Endodermal cell (in vitro differentiated cells): ENCODE results near the gene TSPAN6. TPM values are rescaled to one million over a fixed set of nuclear protein-coding genes. Genes with fewer than 3 reads are reported as not detected.

Experiments
- DNase-seq: peaks from one replicate; pipeline ENCODE4 v3.0.0-alpha.2; 2017
- H3K27ac ChIP-seq: 2 replicates; pipeline ENCODE4 v1.5.1; 2013; ENCODE audit warnings: mild to moderate bottlenecking, low read depth, low read length, moderate library complexity
- H3K27me3 ChIP-seq: 2 replicates; pipeline ENCODE4 v1.6.1; 2013; ENCODE audit warnings: mild to moderate bottlenecking, low read length, moderate library complexity; ENCODE audit not compliant: insufficient read depth, control insufficient read depth, poor library complexity, severe bottlenecking
- H3K36me3 ChIP-seq: 2 replicates; pipeline ENCODE4 v1.7.0; 2013; ENCODE audit warnings: mild to moderate bottlenecking, low read length, moderate library complexity; ENCODE audit not compliant: control insufficient read depth, insufficient read depth
- H3K4me1 ChIP-seq: one replicate; pipeline ENCODE4 v1.7.0; 2013; ENCODE audit warnings: low read length; ENCODE audit not compliant: control insufficient read depth, insufficient read depth
- H3K4me3 ChIP-seq: 2 replicates; pipeline ENCODE4 v1.5.1; 2013; ENCODE audit warnings: mild to moderate bottlenecking, low read length, moderate library complexity
- H3K9ac ChIP-seq: 2 replicates; pipeline ENCODE4 v1.6.1; 2013; ENCODE audit warnings: mild to moderate bottlenecking, low read length, moderate library complexity; ENCODE audit not compliant: poor library complexity, severe bottlenecking; ENCODE audit errors: extremely low read depth
- H3K9me3 ChIP-seq: 2 replicates; pipeline ENCODE4 v1.6.1; 2013; ENCODE audit warnings: mild to moderate bottlenecking, low read length, moderate library complexity; ENCODE audit not compliant: control insufficient read depth
- H3K27ac Mint-ChIP-seq: 2 replicates; pipeline ENCODE4 v1.8.0; 2020; ENCODE audit warnings: mixed read lengths
- H3K27me3 Mint-ChIP-seq: 2 replicates; pipeline ENCODE4 v1.8.0; 2021; ENCODE audit warnings: mild to moderate bottlenecking, mixed read lengths; ENCODE audit not compliant: insufficient read depth
- H3K36me3 Mint-ChIP-seq: 2 replicates; pipeline ENCODE4 v1.8.0; 2020; ENCODE audit warnings: low read depth, mixed read lengths
- H3K4me1 Mint-ChIP-seq: 2 replicates; pipeline ENCODE4 v1.8.0; 2020; ENCODE audit warnings: mixed read lengths
- H3K4me3 Mint-ChIP-seq: 2 replicates; pipeline ENCODE4 v1.8.0; 2020; ENCODE audit warnings: mild to moderate bottlenecking, moderate library complexity, mixed read lengths
- H3K9me3 Mint-ChIP-seq: 2 replicates; pipeline ENCODE4 v1.8.0; 2020; ENCODE audit warnings: mild to moderate bottlenecking, mixed read lengths
- CTCF ChIP-seq: fragments of 200-600 bp; sonication (generic); conservative IDR thresholded peaks from 2 replicates; pipeline ENCODE4 v1.5.0; 2021; ENCODE audit warnings: antibody characterized with exemption, mild to moderate bottlenecking
- WGBS, 2 experiments: methylation state at CpG; one replicate each; pipeline versions ENCODE4 v1.1.5 to v1.1.7; 2013; ENCODE audit warnings: missing lambda C conversion rate in 2 of 2, mixed read lengths in 1 of 2; ENCODE audit not compliant: insufficient coverage in 1 of 2, insufficient read length in 1 of 2; 5-methylcytosine and 5-hydroxymethylcytosine counted together
- total RNA-seq, 2 donors: library from RNA; stranded (reverse); fragmentation: NEBNext Ultra II Directional in 1 of 2; extraction: Animal tissue kit (Norgen Biotek cat#: 25700) in 1 of 2; gene quantifications; 2 replicates in 1 of 2; 3 replicates in 1 of 2; pipeline ENCODE4 v1.2.1, GENCODE V29; 2021

Gene TSPAN6
- total RNA-seq, 2 donors from 2014 or later: 60.4 to 77.7 TPM

GRCh38 chrX:100647095-100647494 is 10.5 kb upstream of the TSPAN6 start:
- no peaks in the 10 kb centered on the region for H3K9me3 ChIP-seq
- peaks cover 16% of the 10 kb centered on the region for H3K4me1 Mint-ChIP-seq
- no peaks in the 10 kb centered on the region for H3K36me3 ChIP-seq
- no peak overlapping the region for H3K4me3 Mint-ChIP-seq
- DNase-seq: no peak
- no peaks in the 10 kb centered on the region for H3K36me3 Mint-ChIP-seq
- H3K9me3 Mint-ChIP-seq: peaks cover 5% of the 10 kb centered on the region
- no peak overlapping the region for H3K4me3 ChIP-seq
- no peaks in the 10 kb centered on the region for H3K27me3 ChIP-seq
- no peak overlapping the region for H3K27ac ChIP-seq
- peaks cover 5% of the 10 kb centered on the region for H3K27me3 Mint-ChIP-seq
- no peak for TF ChIP-seq CTCF
- H3K27ac Mint-ChIP-seq: no peak overlapping the region
- WGBS, 2 experiments: 71% methylated on average over 1 of the region's 1 CpG; no CpG with 5 or more reads in 1 of the 2 experiments
- H3K9ac ChIP-seq: no peak overlapping the region
- H3K4me1 ChIP-seq: no peaks in the 10 kb centered on the region

GRCh38 chrX:100645106-100645505 is 8.5 kb upstream of the TSPAN6 start:
- H3K36me3 ChIP-seq: no peaks in the 10 kb centered on the region
- H3K4me3 ChIP-seq: no peak overlapping the region
- Mint-ChIP-seq H3K36me3 (no peaks in the 10 kb centered on the region), H3K9me3 (peaks cover 10% of the 10 kb centered on the region), H3K27ac (no peak overlapping the region), H3K4me3 (no peak overlapping the region), H3K4me1 (peaks cover 14% of the 10 kb centered on the region), H3K27me3 (peaks cover 5% of the 10 kb centered on the region)
- no peak for DNase-seq
- TF ChIP-seq CTCF: no peak
- no peaks in the 10 kb centered on the region for H3K27me3 ChIP-seq
- 91% methylated on average over 4 of the region's 4 CpGs; no CpG with 5 or more reads in 1 of the 2 experiments for WGBS, 2 experiments
- no peak overlapping the region for H3K27ac ChIP-seq
- H3K4me1 ChIP-seq: no peaks in the 10 kb centered on the region
- no peak overlapping the region for H3K9ac ChIP-seq
- H3K9me3 ChIP-seq: no peaks in the 10 kb centered on the region

- Mint-ChIP-seq H3K4me3 (no peak within 1 kb of the TSS), H3K4me1 (peaks cover 9% of the 10 kb centered on the region), H3K27me3 (peaks cover 5% of the 10 kb centered on the region), H3K27ac (no peak within 1 kb of the TSS), H3K9me3 (peaks cover 14% of the 10 kb centered on the region), H3K36me3 (no peaks in the 10 kb centered on the region)
- Histone ChIP-seq H3K4me1 (no peaks in the 10 kb centered on the region), H3K27me3 (no peaks in the 10 kb centered on the region), H3K9me3 (no peaks in the 10 kb centered on the region), H3K4me3 (no peak within 1 kb of the TSS), H3K36me3 (no peaks in the 10 kb centered on the region), H3K27ac (no peak within 1 kb of the TSS), H3K9ac (no peak within 1 kb of the TSS)
- TF ChIP-seq CTCF: no peak
- DNase-seq: no peak
- WGBS, 2 experiments: 87 to 88% methylated on average over 5 to 10 of the region's 11 CpGs
Measured at GRCh38 chrX:100643956-100644860, 7.6 kb upstream of the TSPAN6 start, which contains the start of gene SRPX2. TSS of gene SRPX2 (plus strand) at chrX:100644199. CDS start at chrX:100646323, 2,124 bp downstream.
